GM21576 (cell line): ENCODE data around the gene ARHGAP10.

ENCODE experiments used
- ATAC-seq: cut with Tn5 transposase; IDR thresholded peaks from one replicate; pipeline ENCODE4 v1.9.1; 2021; ENCODE audit warnings: mild to moderate bottlenecking, moderate library complexity; ENCODE audit not compliant: unreplicated experiment

The ARHGAP10 gene

DNA sequence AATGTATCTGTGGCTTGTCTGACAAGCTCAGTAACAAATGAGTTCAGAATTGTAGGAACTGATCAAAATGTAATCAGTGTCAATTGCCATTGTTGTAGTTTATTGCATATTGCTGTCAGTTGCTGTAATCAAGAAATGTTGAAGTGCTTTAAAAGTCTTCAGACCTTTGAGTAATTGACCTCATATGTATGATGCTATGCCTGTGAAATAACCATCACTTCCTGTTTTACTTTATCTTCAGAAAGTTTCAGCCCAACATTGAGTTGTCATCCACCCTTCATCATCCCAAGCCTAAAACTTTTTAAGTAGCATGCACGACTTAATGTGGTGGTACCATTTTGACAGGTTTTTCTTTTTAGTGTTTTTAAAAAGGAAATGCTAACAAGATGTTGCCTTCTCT is 212.4 kb downstream of the ARHGAP10 start:
- peak; percentile 30 for ATAC-seq

GRCh38 chr4:147944670-147945260 is 212.9 kb downstream of the ARHGAP10 start:
- ATAC-seq: no peak

DNA sequence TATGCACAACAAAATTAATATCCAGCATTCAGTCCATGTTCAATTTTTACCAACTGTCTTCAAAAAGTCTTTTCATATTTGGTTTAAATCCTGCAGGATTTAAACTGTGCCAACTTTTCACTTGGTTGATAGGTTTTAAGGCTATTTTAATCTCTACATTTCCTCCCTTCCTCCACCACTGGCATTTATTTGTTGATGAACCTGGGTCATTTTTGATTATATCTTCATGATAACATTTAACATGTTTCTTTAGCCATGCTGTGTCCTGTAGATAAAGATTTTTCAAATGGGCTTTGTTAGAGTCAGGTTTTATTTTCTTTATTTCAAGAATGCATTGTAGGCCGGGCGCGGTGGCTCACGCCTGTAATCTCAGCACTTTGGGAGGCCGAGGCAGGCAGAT is 216.4 kb downstream of the ARHGAP10 start:
- ATAC-seq: no peak

- no peak for ATAC-seq
Observed at GRCh38 chr4:147950261-147950660, 218.4 kb downstream of the ARHGAP10 start.

GRCh38 chr4:147950841-147951240 is 219.0 kb downstream of the ARHGAP10 start:
- no peak for ATAC-seq

DNA sequence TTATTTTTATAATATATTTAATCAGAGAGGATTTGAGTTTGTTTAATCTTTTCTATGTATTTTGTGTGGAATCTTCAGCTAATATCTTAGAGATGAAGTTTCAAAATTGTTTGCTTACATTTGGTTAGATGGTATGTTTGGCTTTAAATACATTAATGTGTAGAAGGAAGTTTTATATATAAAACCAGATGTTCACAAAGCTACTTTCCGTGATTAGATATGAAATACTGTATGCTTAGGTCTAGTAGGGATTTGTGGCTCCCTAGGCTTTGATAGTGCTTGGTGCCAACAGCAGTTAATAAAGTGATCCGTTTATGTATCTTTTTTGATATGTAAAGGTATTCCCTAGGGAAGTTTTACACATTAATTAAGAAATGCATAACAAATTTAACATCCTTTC is 223.0 kb downstream of the ARHGAP10 start:
- ATAC-seq: no peak

DNA sequence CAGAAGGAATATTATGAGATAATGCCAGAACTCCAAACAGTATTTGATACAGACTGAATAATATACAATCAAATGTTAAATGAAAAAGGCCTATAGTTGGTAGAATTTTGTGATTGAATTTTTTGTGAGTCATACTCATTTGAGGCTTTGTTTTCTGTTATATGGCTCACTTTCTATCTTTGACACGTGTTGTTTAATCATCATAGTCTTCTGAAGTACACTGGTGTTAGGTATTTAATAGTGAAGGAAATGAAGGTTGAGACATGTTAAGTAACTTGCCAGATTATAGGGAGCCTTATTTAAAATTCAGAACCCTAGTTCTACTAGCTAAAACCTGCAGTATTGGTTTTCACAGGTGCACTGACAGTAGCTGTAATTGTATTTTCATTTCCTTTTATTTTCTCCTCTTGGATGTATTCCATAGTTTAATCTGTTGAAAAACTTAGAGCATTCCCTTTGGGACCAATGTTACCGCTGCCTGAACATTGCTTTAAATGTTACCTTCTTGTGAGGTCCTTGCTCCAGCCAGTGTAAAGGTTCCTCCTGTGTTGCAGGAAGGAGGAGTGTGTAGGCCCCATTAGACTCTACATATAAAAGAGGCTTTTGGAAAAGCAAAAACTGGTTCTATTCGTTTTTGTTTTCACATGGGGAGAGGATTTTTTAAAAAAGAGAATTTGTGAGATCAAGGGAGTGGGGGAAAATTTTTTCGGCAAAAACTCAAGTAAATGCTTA is 224.1 kb downstream of the ARHGAP10 start:
- no peak for ATAC-seq

DNA sequence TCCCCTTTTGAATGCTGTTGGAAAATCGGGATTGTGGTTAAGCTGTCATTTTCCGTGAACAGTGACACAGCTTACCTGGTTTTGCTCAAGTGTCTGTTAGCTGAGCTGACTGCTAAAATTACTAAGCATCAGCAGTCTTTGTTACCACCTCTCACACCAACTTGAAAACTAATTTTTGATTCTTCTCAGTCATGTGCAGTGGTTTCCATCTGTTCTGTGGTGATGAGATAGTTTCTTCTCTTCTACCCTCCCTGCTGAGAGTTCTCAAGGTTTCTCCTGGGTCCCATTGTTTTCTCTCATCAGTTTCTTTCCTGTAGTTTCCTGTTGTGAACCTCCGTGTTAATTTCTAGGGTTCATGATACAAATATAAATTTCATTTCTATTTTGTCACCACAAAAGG is 225.6 kb downstream of the ARHGAP10 start:
- ATAC-seq: no peak

GRCh38 chr4:147958057-147958456 is 226.2 kb downstream of the ARHGAP10 start:
- ATAC-seq: no peak

- no peak for ATAC-seq
Observed at GRCh38 chr4:147958489-147959065, 226.7 kb downstream of the ARHGAP10 start.

GRCh38 chr4:147960971-147961370 is 229.1 kb downstream of the ARHGAP10 start:
- peak; percentile 52 for ATAC-seq

DNA sequence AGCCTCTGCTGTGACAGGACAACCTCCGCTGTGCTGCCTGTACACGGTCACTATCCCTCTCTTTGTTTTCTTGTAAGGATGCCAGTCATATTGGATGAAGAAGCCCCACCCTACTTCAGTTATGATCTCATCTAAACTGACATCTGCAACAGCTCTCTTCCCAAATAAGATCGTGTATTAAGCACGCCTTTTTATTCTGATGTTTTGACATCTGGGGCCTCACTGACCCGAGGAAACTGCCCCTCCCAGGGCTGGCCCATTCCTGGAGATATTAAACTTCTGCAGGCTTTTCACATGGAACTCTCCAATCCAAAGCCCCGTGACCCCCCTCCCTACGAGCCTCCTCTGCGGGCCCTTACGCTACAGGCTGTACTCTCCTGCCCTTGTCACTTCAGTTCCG is 232.0 kb downstream of the ARHGAP10 start:
- ATAC-seq: no peak

DNA sequence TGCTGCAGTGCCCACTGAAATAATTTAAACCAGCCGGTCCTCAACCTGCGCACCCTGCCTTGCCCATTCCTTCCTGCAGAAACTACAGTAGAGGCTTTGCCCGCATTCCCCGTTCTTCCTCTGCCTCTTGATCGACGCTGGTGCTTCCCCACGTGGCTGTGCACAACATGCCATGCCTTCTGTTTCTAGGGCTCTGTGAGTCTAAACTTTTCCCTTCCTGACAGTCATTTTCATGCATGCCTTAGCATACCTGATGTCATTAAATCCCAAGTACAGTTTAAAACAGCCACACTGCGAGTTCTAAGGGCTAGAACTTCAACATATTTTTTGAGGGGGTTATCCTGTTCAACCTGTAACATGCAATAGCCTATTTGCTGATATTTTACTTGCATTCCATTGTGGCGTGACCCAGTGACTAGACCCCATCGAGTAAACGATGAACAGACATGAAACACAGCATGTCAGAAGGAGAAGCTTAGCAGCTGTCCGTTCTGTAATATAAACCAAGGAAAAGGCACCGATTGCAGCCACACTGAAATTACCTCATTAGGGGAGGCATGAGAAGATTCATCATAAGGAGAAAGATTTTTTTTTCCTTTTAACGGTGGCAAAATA is 232.5 kb downstream of the ARHGAP10 start:
- ATAC-seq: no peak

GRCh38 chr4:147965056-147965455 is 233.2 kb downstream of the ARHGAP10 start:
- no peak for ATAC-seq

DNA sequence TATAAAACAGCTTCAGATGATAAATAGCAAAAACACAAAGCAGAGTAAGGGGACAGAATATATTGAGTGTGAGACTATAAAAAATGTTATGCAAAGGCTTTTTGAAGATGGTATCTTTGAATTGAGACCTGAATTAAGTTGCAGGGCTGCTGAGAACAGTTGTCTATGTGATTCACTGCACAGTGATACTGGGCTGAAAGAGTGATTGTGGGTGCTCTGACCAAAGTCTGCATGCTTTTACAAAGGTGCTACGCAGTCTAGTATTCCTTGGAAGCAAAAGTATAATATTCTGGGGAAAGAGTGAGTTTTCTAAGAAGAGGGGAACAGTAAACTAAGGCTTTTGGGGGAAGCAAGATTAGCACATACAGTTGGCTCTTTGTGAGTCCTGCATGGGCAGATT is 234.0 kb downstream of the ARHGAP10 start:
- ATAC-seq: no peak

- no peak for ATAC-seq
Observed at GRCh38 chr4:147968641-147969040, 236.8 kb downstream of the ARHGAP10 start.

DNA sequence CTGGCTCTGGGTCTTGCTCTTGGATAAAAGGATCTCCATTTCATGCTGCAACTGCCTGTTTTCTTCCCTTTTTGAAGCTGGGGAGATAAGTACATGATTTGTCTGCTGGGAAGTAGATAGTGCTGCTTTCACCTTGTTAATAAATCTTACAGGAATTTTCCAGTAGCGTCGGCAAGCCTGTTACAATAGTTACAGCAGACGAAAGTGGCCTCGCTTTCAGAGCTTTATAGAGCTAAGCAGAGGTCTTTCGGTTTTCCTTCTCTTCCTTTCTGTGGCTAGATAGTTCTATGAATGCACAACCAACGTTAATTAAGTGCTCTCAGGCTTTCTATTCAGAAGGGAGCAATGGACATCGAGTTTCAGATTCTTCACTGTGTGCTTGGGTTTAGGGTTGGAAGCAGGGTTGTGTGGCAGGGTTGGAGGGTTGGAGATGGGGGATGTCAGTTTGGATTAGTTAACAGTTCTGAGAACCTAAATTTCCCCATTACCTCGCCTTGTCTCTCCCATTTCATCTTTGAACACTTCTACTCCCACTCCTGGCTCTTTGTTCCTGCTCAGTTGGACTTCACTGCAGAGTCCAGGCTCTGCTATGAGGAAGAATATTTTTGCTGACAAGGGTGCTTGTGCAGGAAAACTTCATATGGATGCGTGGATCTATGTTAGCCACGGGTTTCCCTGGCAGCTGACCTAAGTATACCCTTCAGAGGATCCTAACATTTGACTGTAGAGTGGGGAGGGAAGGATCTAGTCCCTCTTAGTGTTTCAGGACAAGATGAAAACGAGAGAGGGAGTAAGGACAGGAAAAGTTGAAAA is 237.9 kb downstream of the ARHGAP10 start:
- peak; percentile 67 for ATAC-seq

GRCh38 chr4:147971116-147971515 is 239.2 kb downstream of the ARHGAP10 start:
- ATAC-seq: no peak

- no peak for ATAC-seq
Observed at GRCh38 chr4:147975325-147975724, 243.4 kb downstream of the ARHGAP10 start.

- ATAC-seq: no peak
Observed at GRCh38 chr4:147975933-147976928, 244.3 kb downstream of the ARHGAP10 start.
